H9 (cell line): ENCODE results near the gene GORASP1. TPM values are rescaled to one million over a fixed set of nuclear protein-coding genes. Genes with fewer than 3 reads are reported as not detected.
"Not testable (repeated sequence)": the region's sequence is repeated elsewhere in the genome, so short reads cannot be mapped to it uniquely, and the experiment has no call there.

Experiments used
- DNase-seq: peaks from one replicate; pipeline ENCODE4 v3.0.0-alpha.2; 2017
- H2AFZ ChIP-seq: one replicate; pipeline ENCODE4 v1.6.1; 2013; ENCODE audit warnings: mild to moderate bottlenecking, low read length, control low read depth, moderate library complexity
- H2AK5ac ChIP-seq: 2 replicates; pipeline ENCODE4 v1.6.1; 2013; ENCODE audit warnings: low read length, control low read depth, mixed read lengths; ENCODE audit not compliant: insufficient read length
- H2BK120ac ChIP-seq: one replicate; pipeline ENCODE4 v1.6.1; 2013; ENCODE audit warnings: low read depth, mild to moderate bottlenecking, low read length, control low read depth, inconsistent platforms; ENCODE audit not compliant: poor library complexity, severe bottlenecking
- H2BK12ac ChIP-seq: 2 replicates; pipeline ENCODE4 v1.6.1; 2013; ENCODE audit warnings: low read length, control low read depth, mixed read lengths, low read depth; ENCODE audit not compliant: insufficient read length
- H2BK15ac ChIP-seq: 2 replicates; pipeline ENCODE4 v1.6.1; 2013; ENCODE audit warnings: low read depth, low read length, control low read depth
- H2BK20ac ChIP-seq: one replicate; pipeline ENCODE4 v1.6.1; 2013; ENCODE audit warnings: low read depth, mild to moderate bottlenecking, low read length, control low read depth, inconsistent platforms; ENCODE audit not compliant: poor library complexity, severe bottlenecking
- H2BK5ac ChIP-seq: 2 replicates; pipeline ENCODE4 v1.6.1; 2013; ENCODE audit warnings: low read length, control low read depth, mixed read lengths; ENCODE audit not compliant: insufficient read length
- H3K14ac ChIP-seq: 2 replicates; pipeline ENCODE4 v1.6.1; 2013; ENCODE audit warnings: low read length, control low read depth; ENCODE audit not compliant: insufficient read depth
- H3K18ac ChIP-seq: 2 replicates; pipeline ENCODE4 v1.6.1; 2013; ENCODE audit warnings: low read depth, mild to moderate bottlenecking, mixed read lengths, low read length, control low read depth; ENCODE audit not compliant: insufficient read length
- H3K23ac ChIP-seq: 2 replicates; pipeline ENCODE4 v1.6.1; 2013; ENCODE audit warnings: low read length, control low read depth, mixed read lengths, low read depth; ENCODE audit not compliant: insufficient read length
- H3K23me2 ChIP-seq: 2 replicates; pipeline ENCODE4 v1.6.1; 2013; ENCODE audit warnings: low read depth, mild to moderate bottlenecking, mixed read lengths, low read length, control low read depth; ENCODE audit not compliant: insufficient read length, poor library complexity, severe bottlenecking
- H3K27ac ChIP-seq: 2 replicates; pipeline ENCODE4 v1.5.1; 2013; ENCODE audit warnings: low read length, control low read depth, mixed read lengths, low read depth; ENCODE audit not compliant: insufficient read length
- H3K27me3 ChIP-seq: 2 replicates; pipeline ENCODE4 v1.6.1; 2013; ENCODE audit warnings: low read length, control low read depth, inconsistent platforms; ENCODE audit not compliant: insufficient read depth
- H3K4ac ChIP-seq: 2 replicates; pipeline ENCODE4 v1.6.1; 2013; ENCODE audit warnings: low read depth, mild to moderate bottlenecking, control low read depth, inconsistent platforms, low read length, moderate library complexity
- H3K4me1 ChIP-seq: 2 replicates; pipeline ENCODE4 v1.6.1; 2013; ENCODE audit warnings: low read length, control low read depth, inconsistent platforms; ENCODE audit not compliant: insufficient read depth
- H3K4me2 ChIP-seq: 2 replicates; pipeline ENCODE4 v1.6.1; 2013; ENCODE audit warnings: low read length, control low read depth, mixed read lengths; ENCODE audit not compliant: insufficient read length, insufficient read depth
- H3K56ac ChIP-seq: 2 replicates; pipeline ENCODE4 v1.6.1; 2013; ENCODE audit warnings: low read depth, mild to moderate bottlenecking, mixed read lengths, low read length, control low read depth; ENCODE audit not compliant: insufficient read length
- H3K79me1 ChIP-seq: 2 replicates; pipeline ENCODE4 v1.6.1; 2013; ENCODE audit warnings: low read depth, mild to moderate bottlenecking, moderate library complexity, low read length, control low read depth, inconsistent platforms; ENCODE audit not compliant: insufficient read depth, poor library complexity, severe bottlenecking
- H3K79me2 ChIP-seq: 2 replicates; pipeline ENCODE4 v1.6.1; 2013; ENCODE audit warnings: low read length, control low read depth, inconsistent platforms; ENCODE audit not compliant: insufficient read depth
- H3K9ac ChIP-seq: 2 replicates; pipeline ENCODE4 v1.6.1; 2013; ENCODE audit warnings: low read length, control low read depth, mixed read lengths; ENCODE audit not compliant: insufficient read length; ENCODE audit errors: extremely low read depth
- H3K9me3 ChIP-seq: one replicate; pipeline ENCODE4 v1.6.1; 2013; ENCODE audit warnings: low read depth, low read length, inconsistent platforms; ENCODE audit not compliant: control insufficient read depth
- H3T11ph ChIP-seq: one replicate; pipeline ENCODE4 v1.6.1; 2013; ENCODE audit warnings: mild to moderate bottlenecking, low read length, control low read depth, inconsistent platforms
- H4K20me1 ChIP-seq: one replicate; pipeline ENCODE4 v1.6.1; 2013; ENCODE audit not compliant: control insufficient read depth, insufficient read length, insufficient read depth
- H4K5ac ChIP-seq: 2 replicates; pipeline ENCODE4 v1.6.1; 2013; ENCODE audit warnings: low read depth, mild to moderate bottlenecking, mixed read lengths, low read length, control low read depth; ENCODE audit not compliant: insufficient read length
- H4K8ac ChIP-seq: replicated peaks from 2 replicates; pipeline ENCODE4 v1.6.1; 2013; ENCODE audit warnings: low read length, control low read depth, mixed read lengths, low read depth; ENCODE audit not compliant: insufficient read length
- H4K91ac ChIP-seq: 2 replicates; pipeline ENCODE4 v1.6.1; 2013; ENCODE audit warnings: low read depth, mild to moderate bottlenecking, moderate library complexity, mixed read lengths, low read length, control low read depth; ENCODE audit not compliant: insufficient read length
- H3K27ac Mint-ChIP-seq, 3 experiments: 2 replicates in 2 of 3; 3 replicates in 1 of 3; pipeline ENCODE4 v1.8.0; 2020 to 2021; ENCODE audit warnings: mixed read lengths in 3 of 3, mild to moderate bottlenecking in 1 of 3, moderate library complexity in 1 of 3
- H3K27me3 Mint-ChIP-seq: 2 replicates; pipeline ENCODE4 v1.8.0; 2021; ENCODE audit warnings: low read depth, mild to moderate bottlenecking, moderate library complexity, mixed read lengths
- H3K36me3 Mint-ChIP-seq, 3 experiments: 2 replicates in 2 of 3; 3 replicates in 1 of 3; pipeline ENCODE4 v1.8.0; 2020 to 2021; ENCODE audit warnings: low read depth in 3 of 3, mixed read lengths in 3 of 3; ENCODE audit not compliant: insufficient read depth in 1 of 3
- H3K4me1 Mint-ChIP-seq, 2 experiments: 2 replicates each; pipeline ENCODE4 v1.8.0; 2020; ENCODE audit warnings: mixed read lengths in 2 of 2
- H3K4me3 Mint-ChIP-seq, 2 experiments: 2 replicates in 1 of 2; 3 replicates in 1 of 2; pipeline ENCODE4 v1.8.0; 2020 to 2021; ENCODE audit warnings: mild to moderate bottlenecking in 2 of 2, mixed read lengths in 2 of 2, moderate library complexity in 1 of 2
- H3K9me3 Mint-ChIP-seq, 2 experiments: 2 replicates in 1 of 2; 3 replicates in 1 of 2; pipeline ENCODE4 v1.8.0; 2020; ENCODE audit warnings: mild to moderate bottlenecking in 2 of 2, mixed read lengths in 2 of 2, moderate library complexity in 1 of 2
- CTCF ChIP-seq: fragments of 200-600 bp; sonication (generic); conservative IDR thresholded peaks from 3 replicates; pipeline ENCODE4 v1.8.0; 2021; ENCODE audit warnings: antibody characterized with exemption, mild to moderate bottlenecking
- WGBS: extraction: QIAGEN DNeasy Blood & Tissue Kit; methylation state at CpG from one replicate; pipeline ENCODE4 v1.1.7; 2013; ENCODE audit warnings: missing lambda C conversion rate, low lambda C conversion rate, mixed read lengths; ENCODE audit not compliant: insufficient read length; ENCODE audit errors: extremely low coverage; 5-methylcytosine and 5-hydroxymethylcytosine counted together
- total RNA-seq: library from RNA; stranded (reverse); gene quantifications from 2 replicates; pipeline ENCODE4 v1.2.1, GENCODE V29; 2021

The GORASP1 gene
- total RNA-seq, 1 experiment from 2014 or later: 37.4 TPM

- no peak overlapping the region for H2AK5ac ChIP-seq
- no peaks in the 10 kb centered on the region for H3K27me3 ChIP-seq
- H3K4me2 ChIP-seq: no peak overlapping the region
- no peak overlapping the region for H3K4ac ChIP-seq
- Mint-ChIP-seq H3K36me3 (peaks cover 3 to 13% (median 11%) of the 10 kb centered on the region in 3 experiments), H3K27me3 (no peaks in the 10 kb centered on the region), H3K27ac (peak overlapping the region in 1 of 3 experiments; percentile 49; a peak in 1 of 7 replicates), H3K9me3 (no peaks in the 10 kb centered on the region), H3K4me1 (peaks cover 5 to 6% of the 10 kb centered on the region in 2 experiments), H3K4me3 (no peak overlapping the region)
- no peak overlapping the region for H2BK5ac ChIP-seq
- H4K8ac ChIP-seq: no peak overlapping the region
- H2BK12ac ChIP-seq: no peak overlapping the region
- peaks cover 8% of the 10 kb centered on the region for H3K79me1 ChIP-seq
- H2AFZ ChIP-seq: no peak overlapping the region
- H3K27ac ChIP-seq: no peak overlapping the region
- no peaks in the 10 kb centered on the region for H4K20me1 ChIP-seq
- H3K56ac ChIP-seq: no peak overlapping the region
- no peak overlapping the region for H2BK15ac ChIP-seq
- H4K5ac ChIP-seq: peak overlapping the region; percentile 78
- no peaks in the 10 kb centered on the region for H3K4me1 ChIP-seq
- no CpG with 5 or more reads among the region's 1 CpG for WGBS
- H3K23me2 ChIP-seq: no peaks in the 10 kb centered on the region
- no peak overlapping the region for H2BK120ac ChIP-seq
- no peak overlapping the region for H3K23ac ChIP-seq
- no peaks in the 10 kb centered on the region for H3K79me2 ChIP-seq
- H3T11ph ChIP-seq: no peak overlapping the region
- no peaks in the 10 kb centered on the region for H3K9me3 ChIP-seq
- no peak overlapping the region for H3K14ac ChIP-seq
- no peak overlapping the region for H3K18ac ChIP-seq
- no peak for TF ChIP-seq CTCF
- H2BK20ac ChIP-seq: no peak overlapping the region
- H3K9ac ChIP-seq: no peak overlapping the region
- no peak for DNase-seq
- H4K91ac ChIP-seq: no peak overlapping the region
Observed at GRCh38 chr3:39062180-39062579, 45.2 kb downstream of the GORASP1 start.

- not testable (repeated sequence) for H3K9me3 Mint-ChIP-seq, H2BK120ac ChIP-seq, H4K8ac ChIP-seq, H2BK12ac ChIP-seq, H3K9me3 ChIP-seq, H2BK15ac ChIP-seq, H3K18ac ChIP-seq, H3K79me1 ChIP-seq, H3K4ac ChIP-seq, H3K27ac Mint-ChIP-seq, H3K23me2 ChIP-seq, H2BK20ac ChIP-seq, H3K27me3 Mint-ChIP-seq, H4K91ac ChIP-seq, H2BK5ac ChIP-seq, DNase-seq, H3K4me2 ChIP-seq, H2AK5ac ChIP-seq, H3K27me3 ChIP-seq, H3K36me3 Mint-ChIP-seq, H3K14ac ChIP-seq, H4K20me1 ChIP-seq, H3K4me3 Mint-ChIP-seq, H3K27ac ChIP-seq, H3K23ac ChIP-seq, H3K56ac ChIP-seq, H4K5ac ChIP-seq, H3T11ph ChIP-seq, H2AFZ ChIP-seq, H3K4me1 ChIP-seq, H3K4me1 Mint-ChIP-seq, H3K9ac ChIP-seq, H3K79me2 ChIP-seq
- no CpG with 5 or more reads among the region's 2 CpGs for WGBS
Observed at GRCh38 chr3:39061228-39061627, 46.2 kb downstream of the GORASP1 start.
